ENCODE measurements around the gene C4BPA.

The C4BPA gene

DNA sequence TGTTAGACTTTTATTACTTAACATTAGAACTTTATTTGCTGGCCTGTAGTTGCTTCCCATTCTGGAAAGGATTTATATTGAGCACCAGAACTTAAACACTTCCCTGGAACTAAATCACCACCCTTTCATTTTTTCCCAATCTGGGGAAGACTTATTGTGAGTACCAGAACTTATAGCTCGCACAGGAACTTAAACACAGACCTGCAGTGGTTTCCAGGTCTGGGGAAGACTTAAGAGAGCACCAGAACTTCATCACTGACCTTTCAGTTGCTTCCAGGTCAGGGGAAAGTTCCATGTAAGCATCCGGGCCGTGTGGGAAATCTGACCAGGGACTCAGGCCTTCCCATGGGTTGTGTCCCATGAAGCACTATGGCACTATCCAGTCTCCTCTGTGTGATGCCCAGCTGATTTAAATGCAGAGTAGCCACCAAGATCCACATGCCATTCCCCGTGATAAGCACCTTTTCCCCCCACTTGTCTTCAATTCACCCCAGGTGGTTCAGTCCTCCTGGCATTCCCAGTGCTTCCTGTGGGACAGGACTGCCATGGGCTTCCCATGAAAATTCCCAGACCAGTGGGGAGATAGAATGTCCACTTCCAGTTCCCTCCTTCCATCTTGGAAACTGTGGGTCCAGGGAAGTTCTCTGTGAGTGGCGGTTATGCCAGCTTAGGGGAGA, 48.9 kb downstream of the C4BPA start:
- H3K4me1 ChIP-seq (ENCODE audit: control insufficient read depth, insufficient read depth, low read length), result no peaks in the 10 kb centered on the region
- H3K4me3 ChIP-seq (ENCODE audit: low read length in 2 of 2), result no peak overlapping the region
- peaks cover 4 to 11% of the 10 kb centered on the region in 2 donors for H3K9me3 ChIP-seq (ENCODE audit: control insufficient read depth in 2 of 2, low read length in 2 of 2)
- H3K36me3 ChIP-seq (ENCODE audit: control insufficient read depth in 2 of 2, insufficient read depth in 2 of 2, low read length in 2 of 2), result no peaks in the 10 kb centered on the region
- H3K27ac ChIP-seq (ENCODE audit: low read length), result no peak overlapping the region
- no peak overlapping the region for H3K9ac ChIP-seq (ENCODE audit: low read length in 2 of 2)
- H3K27me3 ChIP-seq (ENCODE audit: control insufficient read depth in 1 of 2, insufficient read depth in 2 of 2, low read length in 2 of 2), result no peaks in the 10 kb centered on the region

DNA sequence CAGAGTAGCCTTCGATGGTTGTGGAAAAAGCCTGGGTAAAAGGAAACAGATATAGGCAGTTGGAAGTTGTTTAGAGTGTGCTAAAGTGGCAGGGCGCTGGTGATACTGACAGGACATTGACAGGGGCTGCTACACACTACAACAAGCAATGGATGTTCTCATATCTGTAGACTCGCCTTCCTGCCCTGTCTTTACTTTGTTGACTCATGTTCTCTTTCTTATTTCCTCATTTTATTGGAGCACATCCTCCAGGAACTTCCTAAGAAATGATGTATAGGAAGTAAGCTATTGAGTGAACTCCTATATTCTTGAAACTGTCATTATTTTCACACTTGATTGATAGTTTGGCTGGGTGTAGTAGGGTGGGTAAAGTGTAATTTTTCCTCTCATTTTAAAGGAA, 51.0 kb downstream of the C4BPA start:
- Histone ChIP-seq H3K4me1 (ENCODE audit: control insufficient read depth, insufficient read depth, low read length) (no peaks in the 10 kb centered on the region), H3K9ac (ENCODE audit: low read length in 2 of 2) (no peak overlapping the region), H3K36me3 (ENCODE audit: control insufficient read depth in 2 of 2, insufficient read depth in 2 of 2, low read length in 2 of 2) (no peaks in the 10 kb centered on the region), H3K4me3 (ENCODE audit: low read length in 2 of 2) (no peak overlapping the region), H3K27me3 (ENCODE audit: control insufficient read depth in 1 of 2, insufficient read depth in 2 of 2, low read length in 2 of 2) (no peaks in the 10 kb centered on the region), H3K9me3 (ENCODE audit: control insufficient read depth in 2 of 2, low read length in 2 of 2) (peaks cover 4 to 13% of the 10 kb centered on the region in 2 donors), H3K27ac (ENCODE audit: low read length) (no peak overlapping the region)

DNA sequence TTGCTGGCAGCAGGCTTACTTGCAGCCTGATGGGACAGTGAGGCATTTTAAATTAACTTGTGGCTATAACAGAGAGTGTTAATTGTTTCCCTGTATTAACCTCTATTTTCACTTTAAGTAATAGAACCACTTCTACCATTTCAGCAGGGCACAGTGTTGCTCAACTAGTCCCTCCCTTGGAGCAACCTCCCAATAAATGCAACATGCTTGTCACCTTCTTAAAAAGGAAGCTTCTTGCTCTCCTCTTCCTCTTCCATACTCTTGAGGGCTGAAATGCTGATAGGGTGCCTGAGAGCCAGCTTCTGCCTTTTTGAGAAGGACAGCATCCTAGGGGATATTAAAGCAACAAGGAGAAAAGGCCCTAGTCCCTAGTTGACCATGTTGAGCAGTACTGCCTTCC, 52.1 kb downstream of the C4BPA start:
- H3K4me3 ChIP-seq (ENCODE audit: low read length in 2 of 2), result no peak overlapping the region
- no peak overlapping the region for H3K27ac ChIP-seq (ENCODE audit: low read length)
- no peaks in the 10 kb centered on the region for H3K4me1 ChIP-seq (ENCODE audit: control insufficient read depth, insufficient read depth, low read length)
- H3K36me3 ChIP-seq (ENCODE audit: control insufficient read depth in 2 of 2, insufficient read depth in 2 of 2, low read length in 2 of 2), result no peaks in the 10 kb centered on the region
- no peak overlapping the region for H3K9ac ChIP-seq (ENCODE audit: low read length in 2 of 2)
- H3K9me3 ChIP-seq (ENCODE audit: control insufficient read depth in 2 of 2, low read length in 2 of 2), result peaks cover 4 to 13% of the 10 kb centered on the region in 2 donors
- no peaks in the 10 kb centered on the region for H3K27me3 ChIP-seq (ENCODE audit: control insufficient read depth in 1 of 2, insufficient read depth in 2 of 2, low read length in 2 of 2)

DNA sequence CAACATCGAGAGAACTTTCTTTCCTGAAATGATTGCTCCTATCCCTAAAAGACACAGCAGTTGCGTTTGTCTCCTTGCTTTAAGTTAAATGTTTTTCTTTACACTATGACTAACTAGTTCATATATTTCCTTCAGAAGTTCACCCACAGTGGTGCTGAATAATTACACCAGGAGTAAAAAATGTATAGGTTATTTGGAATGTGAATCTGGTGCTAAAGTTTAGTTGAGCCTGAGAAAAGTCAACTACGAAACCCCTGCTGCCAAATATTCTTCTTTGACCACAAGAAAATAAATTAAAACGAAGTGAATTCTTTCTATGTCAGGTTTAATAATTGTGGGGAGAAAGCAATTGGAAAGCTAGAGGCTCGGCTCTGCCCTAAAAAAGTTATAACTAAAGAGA, 52.8 kb downstream of the C4BPA start:
- H3K27ac ChIP-seq (ENCODE audit: low read length), result no peak overlapping the region

DNA sequence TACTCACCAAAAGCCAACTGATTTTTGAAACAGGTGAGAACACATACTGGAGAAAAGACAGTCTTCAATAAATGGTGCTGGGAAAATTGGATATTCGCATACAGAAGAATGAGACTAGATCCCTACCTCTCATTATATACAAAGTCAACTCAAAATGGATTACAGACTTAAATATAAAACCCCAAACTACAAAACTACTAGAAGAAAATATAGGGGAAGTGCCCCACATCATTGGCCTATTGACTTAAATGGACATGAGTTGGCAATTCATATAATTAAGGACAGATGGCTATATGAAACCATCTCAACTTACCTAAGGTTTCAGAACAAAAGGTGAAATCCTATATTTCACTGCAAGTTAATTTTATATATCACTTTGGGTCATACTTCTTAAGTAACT, 60.1 kb downstream of the C4BPA start:
- Histone ChIP-seq H3K27me3 (ENCODE audit: control insufficient read depth in 1 of 2, insufficient read depth in 2 of 2, low read length in 2 of 2) (no peaks in the 10 kb centered on the region), H3K36me3 (ENCODE audit: control insufficient read depth in 2 of 2, insufficient read depth in 2 of 2, low read length in 2 of 2) (no peaks in the 10 kb centered on the region), H3K27ac (ENCODE audit: low read length) (no peak overlapping the region), H3K4me1 (ENCODE audit: control insufficient read depth, insufficient read depth, low read length) (no peaks in the 10 kb centered on the region), H3K9ac (ENCODE audit: low read length in 2 of 2) (no peak overlapping the region), H3K9me3 (ENCODE audit: control insufficient read depth in 2 of 2, low read length in 2 of 2) (peaks cover 0 to 3% of the 10 kb centered on the region in 2 donors), H3K4me3 (ENCODE audit: low read length in 2 of 2) (no peak overlapping the region)

More for the DNA sequence above, 52.8 kb downstream of the C4BPA start:
- no peaks in the 10 kb centered on the region for H3K36me3 ChIP-seq (ENCODE audit: control insufficient read depth in 2 of 2, insufficient read depth in 2 of 2, low read length in 2 of 2)
- no peak overlapping the region for H3K9ac ChIP-seq (ENCODE audit: low read length in 2 of 2)
- no peaks in the 10 kb centered on the region for H3K4me1 ChIP-seq (ENCODE audit: control insufficient read depth, insufficient read depth, low read length)
- peaks cover 3 to 12% of the 10 kb centered on the region in 2 donors for H3K9me3 ChIP-seq (ENCODE audit: control insufficient read depth in 2 of 2, low read length in 2 of 2)
- no peaks in the 10 kb centered on the region for H3K27me3 ChIP-seq (ENCODE audit: control insufficient read depth in 1 of 2, insufficient read depth in 2 of 2, low read length in 2 of 2)
- H3K4me3 ChIP-seq (ENCODE audit: low read length in 2 of 2), result no peak overlapping the region

DNA sequence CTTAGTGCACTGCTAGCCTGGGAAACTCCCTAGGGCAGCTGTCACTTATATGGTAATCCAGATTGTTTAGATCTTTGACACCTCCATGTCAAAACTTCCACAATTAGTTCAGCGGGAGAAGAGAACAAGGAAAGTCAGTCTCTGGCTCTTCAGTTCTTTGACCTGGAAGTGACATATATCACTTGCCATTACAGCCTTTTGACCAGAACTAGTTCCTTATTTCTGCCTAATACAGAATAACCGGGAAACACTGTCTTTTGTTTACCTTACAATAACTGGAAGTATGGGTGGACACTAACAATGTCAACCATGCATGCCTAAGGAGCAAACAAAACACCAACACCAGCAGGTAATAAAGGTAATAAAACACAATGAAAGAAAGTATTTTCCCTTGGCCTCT, 68.3 kb downstream of the C4BPA start:
- H3K4me3 ChIP-seq (ENCODE audit: low read length in 2 of 2), result no peak overlapping the region
- no peaks in the 10 kb centered on the region for H3K4me1 ChIP-seq (ENCODE audit: control insufficient read depth, insufficient read depth, low read length)
- no peaks in the 10 kb centered on the region for H3K36me3 ChIP-seq (ENCODE audit: control insufficient read depth in 2 of 2, insufficient read depth in 2 of 2, low read length in 2 of 2)
- H3K27ac ChIP-seq (ENCODE audit: low read length), result no peak overlapping the region
- H3K9ac ChIP-seq (ENCODE audit: low read length in 2 of 2), result no peak overlapping the region
- no peaks in the 10 kb centered on the region for H3K9me3 ChIP-seq (ENCODE audit: control insufficient read depth in 2 of 2, low read length in 2 of 2)
- H3K27me3 ChIP-seq (ENCODE audit: control insufficient read depth in 1 of 2, insufficient read depth in 2 of 2, low read length in 2 of 2), result no peaks in the 10 kb centered on the region

DNA sequence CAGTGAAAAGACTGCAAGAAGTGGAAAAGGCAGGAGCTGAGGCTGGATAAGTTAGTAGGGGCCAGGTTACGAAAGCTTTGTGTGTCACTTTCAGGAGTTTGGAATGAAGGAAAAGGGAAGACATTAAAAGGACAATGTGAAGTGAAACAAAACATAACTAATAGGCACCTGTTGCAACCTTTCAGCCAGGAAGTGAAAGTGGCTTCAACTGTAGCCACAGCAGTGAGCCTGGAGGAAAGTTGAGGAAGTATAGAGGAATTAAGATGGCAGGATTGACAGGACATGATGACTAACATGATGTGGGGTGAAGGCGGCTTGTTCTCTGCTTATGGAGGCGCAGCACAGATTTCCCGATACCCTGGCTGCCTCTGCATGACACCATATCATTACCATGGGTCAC, 68.9 kb downstream of the C4BPA start:
- Histone ChIP-seq H3K4me1 (ENCODE audit: control insufficient read depth, insufficient read depth, low read length) (no peaks in the 10 kb centered on the region), H3K4me3 (ENCODE audit: low read length in 2 of 2) (no peak overlapping the region), H3K27ac (ENCODE audit: low read length) (no peak overlapping the region), H3K27me3 (ENCODE audit: control insufficient read depth in 1 of 2, insufficient read depth in 2 of 2, low read length in 2 of 2) (no peaks in the 10 kb centered on the region), H3K36me3 (ENCODE audit: control insufficient read depth in 2 of 2, insufficient read depth in 2 of 2, low read length in 2 of 2) (no peaks in the 10 kb centered on the region), H3K9me3 (ENCODE audit: control insufficient read depth in 2 of 2, low read length in 2 of 2) (no peaks in the 10 kb centered on the region), H3K9ac (ENCODE audit: low read length in 2 of 2) (no peak overlapping the region)

DNA sequence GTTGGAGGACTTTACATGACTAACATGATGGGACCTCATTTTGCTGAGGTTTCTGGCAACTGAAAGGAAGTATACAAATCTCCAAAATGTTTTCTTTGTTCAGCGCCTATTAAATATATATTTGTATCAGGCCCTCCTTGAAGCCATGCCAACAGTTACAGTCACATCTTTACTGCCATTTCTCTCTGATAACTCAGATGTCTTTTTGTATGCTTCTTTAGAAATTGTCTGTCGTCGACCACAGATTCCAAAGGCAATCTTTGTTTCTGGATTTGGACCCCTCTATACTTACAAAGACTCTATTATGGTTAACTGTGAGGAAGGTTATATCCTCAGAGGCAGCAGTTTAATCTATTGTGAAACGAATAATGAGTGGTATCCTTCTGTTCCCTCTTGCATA, 69.4 kb downstream of the C4BPA start:
- no peak overlapping the region for H3K27ac ChIP-seq (ENCODE audit: low read length)
- H3K4me3 ChIP-seq (ENCODE audit: low read length in 2 of 2), result no peak overlapping the region
- H3K36me3 ChIP-seq (ENCODE audit: control insufficient read depth in 2 of 2, insufficient read depth in 2 of 2, low read length in 2 of 2), result no peaks in the 10 kb centered on the region
- no peaks in the 10 kb centered on the region for H3K4me1 ChIP-seq (ENCODE audit: control insufficient read depth, insufficient read depth, low read length)
- no peak overlapping the region for H3K9ac ChIP-seq (ENCODE audit: low read length in 2 of 2)
- H3K9me3 ChIP-seq (ENCODE audit: control insufficient read depth in 2 of 2, low read length in 2 of 2), result no peaks in the 10 kb centered on the region
- H3K27me3 ChIP-seq (ENCODE audit: control insufficient read depth in 1 of 2, insufficient read depth in 2 of 2, low read length in 2 of 2), result no peaks in the 10 kb centered on the region

DNA sequence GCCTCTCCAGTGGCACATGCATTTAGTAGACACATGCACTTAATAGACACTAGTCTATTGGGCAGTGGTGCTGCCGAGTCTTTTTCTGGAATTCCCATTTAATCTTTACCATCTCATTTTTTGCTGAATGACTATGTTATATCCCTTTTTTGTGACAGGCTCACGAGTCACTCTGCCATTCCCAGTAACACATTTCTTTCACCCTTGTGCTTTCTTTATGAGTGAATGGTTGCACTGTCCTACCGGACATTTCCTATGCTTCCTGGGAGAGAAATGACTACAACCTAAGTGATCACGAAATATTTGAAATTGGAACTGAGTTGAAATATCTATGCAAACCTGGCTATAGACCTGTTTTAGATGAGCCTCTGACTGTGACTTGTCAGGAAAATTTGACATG, 70.9 kb downstream of the C4BPA start:
- H3K27ac ChIP-seq (ENCODE audit: low read length), result no peak overlapping the region
- no peaks in the 10 kb centered on the region for H3K9me3 ChIP-seq (ENCODE audit: control insufficient read depth in 2 of 2, low read length in 2 of 2)
- no peak overlapping the region for H3K4me3 ChIP-seq (ENCODE audit: low read length in 2 of 2)
- no peak overlapping the region for H3K9ac ChIP-seq (ENCODE audit: low read length in 2 of 2)
- H3K4me1 ChIP-seq (ENCODE audit: control insufficient read depth, insufficient read depth, low read length), result no peaks in the 10 kb centered on the region
- no peaks in the 10 kb centered on the region for H3K27me3 ChIP-seq (ENCODE audit: control insufficient read depth in 1 of 2, insufficient read depth in 2 of 2, low read length in 2 of 2)
- no peaks in the 10 kb centered on the region for H3K36me3 ChIP-seq (ENCODE audit: control insufficient read depth in 2 of 2, insufficient read depth in 2 of 2, low read length in 2 of 2)

DNA sequence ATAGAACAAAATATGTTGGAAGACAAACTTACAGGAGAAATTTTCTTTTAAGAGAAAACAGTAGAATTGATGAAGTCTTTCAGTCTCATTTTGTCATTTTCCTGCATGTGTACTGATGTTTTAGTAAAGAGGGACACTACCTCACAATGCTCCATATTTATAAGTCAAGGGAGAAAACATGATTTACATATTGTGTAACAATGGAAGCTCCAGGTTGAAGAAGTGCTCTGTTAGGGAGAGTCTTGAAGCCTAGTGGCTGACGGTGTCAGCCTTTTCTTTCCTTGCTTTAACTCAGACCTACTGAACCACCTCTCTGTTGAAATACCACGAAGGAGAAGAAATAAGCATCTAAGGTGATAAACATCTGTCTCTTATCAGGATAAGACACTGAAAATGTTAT, 75.0 kb downstream of the C4BPA start:
- Histone ChIP-seq H3K36me3 (ENCODE audit: control insufficient read depth in 2 of 2, insufficient read depth in 2 of 2, low read length in 2 of 2) (no peaks in the 10 kb centered on the region), H3K4me1 (ENCODE audit: control insufficient read depth, insufficient read depth, low read length) (no peaks in the 10 kb centered on the region), H3K27ac (ENCODE audit: low read length) (no peak overlapping the region), H3K27me3 (ENCODE audit: control insufficient read depth in 1 of 2, insufficient read depth in 2 of 2, low read length in 2 of 2) (no peaks in the 10 kb centered on the region), H3K9ac (ENCODE audit: low read length in 2 of 2) (no peak overlapping the region), H3K9me3 (ENCODE audit: control insufficient read depth in 2 of 2, low read length in 2 of 2) (no peaks in the 10 kb centered on the region), H3K4me3 (ENCODE audit: low read length in 2 of 2) (no peak overlapping the region)

DNA sequence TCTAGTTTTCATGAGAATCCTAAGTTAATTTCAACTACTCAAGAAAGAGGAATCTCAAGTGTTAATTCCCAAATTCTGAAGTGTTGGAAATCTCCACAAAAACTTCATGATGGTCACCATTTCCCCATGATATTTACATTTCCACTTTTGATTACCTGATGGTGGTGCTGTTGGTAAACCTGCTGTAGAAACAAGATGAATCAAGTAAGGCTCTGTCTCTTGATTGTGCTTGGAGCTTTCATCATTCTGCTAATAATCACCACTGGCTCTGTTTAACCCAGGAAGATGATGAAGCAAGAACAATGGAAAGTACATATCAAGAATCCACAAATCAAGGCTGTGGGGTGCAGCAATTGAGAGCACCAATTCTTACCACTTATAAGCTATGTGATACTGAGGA, 77.8 kb downstream of the C4BPA start:
- Histone ChIP-seq H3K9ac (ENCODE audit: low read length in 2 of 2) (no peak overlapping the region), H3K9me3 (ENCODE audit: control insufficient read depth in 2 of 2, low read length in 2 of 2) (no peaks in the 10 kb centered on the region), H3K36me3 (ENCODE audit: control insufficient read depth in 2 of 2, insufficient read depth in 2 of 2, low read length in 2 of 2) (no peaks in the 10 kb centered on the region), H3K27ac (ENCODE audit: low read length) (no peak overlapping the region), H3K27me3 (ENCODE audit: control insufficient read depth in 1 of 2, insufficient read depth in 2 of 2, low read length in 2 of 2) (no peaks in the 10 kb centered on the region), H3K4me1 (ENCODE audit: control insufficient read depth, insufficient read depth, low read length) (no peaks in the 10 kb centered on the region), H3K4me3 (ENCODE audit: low read length in 2 of 2) (no peak overlapping the region)

Measured in stomach smooth muscle (tissue), 2 donors.